Measurements from ENCODE around the gene SNX33. TPM values are rescaled to one million over a fixed set of nuclear protein-coding genes. Genes with fewer than 3 reads are reported as not detected.
A peak's percentile ranks its signal among the peaks of the same experiment; 100 is the strongest.

SNX33 gene
- total and polyA plus RNA-seq, 2 of the 13 experiments (the other 11 are each of a cell fraction or from before 2014, with no cell fraction given), result 11.0 to 11.6 TPM

DNA sequence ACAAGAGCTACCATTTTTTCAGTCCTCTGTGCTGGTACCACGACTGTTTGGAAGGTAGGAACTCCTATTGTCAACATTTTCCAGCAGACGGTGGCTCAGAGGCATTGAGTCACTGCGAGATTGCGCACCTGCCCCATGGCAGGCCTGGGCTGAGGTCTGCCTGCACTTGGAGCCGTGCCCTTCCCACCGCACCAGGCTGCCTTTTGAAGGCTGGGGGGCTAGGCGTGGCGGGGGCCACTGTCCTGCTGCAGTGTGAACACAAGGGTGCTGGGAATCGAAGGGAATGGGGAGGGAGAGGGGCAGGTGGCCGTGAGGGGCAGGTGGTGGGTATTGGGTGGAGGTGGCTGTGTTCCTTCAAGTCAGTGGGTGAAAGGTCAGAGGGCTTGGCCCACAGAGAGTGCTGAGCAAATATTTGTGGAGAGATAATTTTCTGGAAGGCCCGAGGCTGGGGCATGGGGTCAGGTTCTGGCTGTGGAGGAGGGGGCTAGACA is 16.3 kb downstream of the SNX33 start (continued):
- no peak for TF ChIP-seq SOX13 (IDR thresholded peaks at IDR 0.05)
- no peak for TF ChIP-seq SOX13 (CRISPR knock-in tag; conservative IDR thresholded peaks at IDR 0.05 in 1 of 2, IDR thresholded peaks at IDR 0.05 in 1 of 2)
- TF ChIP-seq KLF13 (CRISPR knock-in tag; IDR thresholded peaks at IDR 0.05), result no peak
- no peak for TF ChIP-seq ZNF644 (CRISPR knock-in tag; IDR thresholded peaks at IDR 0.05; ENCODE audit: low read depth)
- no peak for TF ChIP-seq ERF (CRISPR knock-in tag; IDR thresholded peaks at IDR 0.05)
- TF ChIP-seq, protein P1, sequence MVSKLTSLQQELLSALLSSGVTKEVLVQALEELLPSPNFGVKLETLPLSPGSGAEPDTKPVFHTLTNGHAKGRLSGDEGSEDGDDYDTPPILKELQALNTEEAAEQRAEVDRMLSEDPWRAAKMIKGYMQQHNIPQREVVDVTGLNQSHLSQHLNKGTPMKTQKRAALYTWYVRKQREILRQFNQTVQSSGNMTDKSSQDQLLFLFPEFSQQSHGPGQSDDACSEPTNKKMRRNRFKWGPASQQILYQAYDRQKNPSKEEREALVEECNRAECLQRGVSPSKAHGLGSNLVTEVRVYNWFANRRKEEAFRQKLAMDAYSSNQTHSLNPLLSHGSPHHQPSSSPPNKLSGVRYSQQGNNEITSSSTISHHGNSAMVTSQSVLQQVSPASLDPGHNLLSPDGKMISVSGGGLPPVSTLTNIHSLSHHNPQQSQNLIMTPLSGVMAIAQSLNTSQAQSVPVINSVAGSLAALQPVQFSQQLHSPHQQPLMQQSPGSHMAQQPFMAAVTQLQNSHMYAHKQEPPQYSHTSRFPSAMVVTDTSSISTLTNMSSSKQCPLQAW (CRISPR knock-in tag; IDR thresholded peaks at IDR 0.05), result no peak
- TF ChIP-seq, protein P2, sequence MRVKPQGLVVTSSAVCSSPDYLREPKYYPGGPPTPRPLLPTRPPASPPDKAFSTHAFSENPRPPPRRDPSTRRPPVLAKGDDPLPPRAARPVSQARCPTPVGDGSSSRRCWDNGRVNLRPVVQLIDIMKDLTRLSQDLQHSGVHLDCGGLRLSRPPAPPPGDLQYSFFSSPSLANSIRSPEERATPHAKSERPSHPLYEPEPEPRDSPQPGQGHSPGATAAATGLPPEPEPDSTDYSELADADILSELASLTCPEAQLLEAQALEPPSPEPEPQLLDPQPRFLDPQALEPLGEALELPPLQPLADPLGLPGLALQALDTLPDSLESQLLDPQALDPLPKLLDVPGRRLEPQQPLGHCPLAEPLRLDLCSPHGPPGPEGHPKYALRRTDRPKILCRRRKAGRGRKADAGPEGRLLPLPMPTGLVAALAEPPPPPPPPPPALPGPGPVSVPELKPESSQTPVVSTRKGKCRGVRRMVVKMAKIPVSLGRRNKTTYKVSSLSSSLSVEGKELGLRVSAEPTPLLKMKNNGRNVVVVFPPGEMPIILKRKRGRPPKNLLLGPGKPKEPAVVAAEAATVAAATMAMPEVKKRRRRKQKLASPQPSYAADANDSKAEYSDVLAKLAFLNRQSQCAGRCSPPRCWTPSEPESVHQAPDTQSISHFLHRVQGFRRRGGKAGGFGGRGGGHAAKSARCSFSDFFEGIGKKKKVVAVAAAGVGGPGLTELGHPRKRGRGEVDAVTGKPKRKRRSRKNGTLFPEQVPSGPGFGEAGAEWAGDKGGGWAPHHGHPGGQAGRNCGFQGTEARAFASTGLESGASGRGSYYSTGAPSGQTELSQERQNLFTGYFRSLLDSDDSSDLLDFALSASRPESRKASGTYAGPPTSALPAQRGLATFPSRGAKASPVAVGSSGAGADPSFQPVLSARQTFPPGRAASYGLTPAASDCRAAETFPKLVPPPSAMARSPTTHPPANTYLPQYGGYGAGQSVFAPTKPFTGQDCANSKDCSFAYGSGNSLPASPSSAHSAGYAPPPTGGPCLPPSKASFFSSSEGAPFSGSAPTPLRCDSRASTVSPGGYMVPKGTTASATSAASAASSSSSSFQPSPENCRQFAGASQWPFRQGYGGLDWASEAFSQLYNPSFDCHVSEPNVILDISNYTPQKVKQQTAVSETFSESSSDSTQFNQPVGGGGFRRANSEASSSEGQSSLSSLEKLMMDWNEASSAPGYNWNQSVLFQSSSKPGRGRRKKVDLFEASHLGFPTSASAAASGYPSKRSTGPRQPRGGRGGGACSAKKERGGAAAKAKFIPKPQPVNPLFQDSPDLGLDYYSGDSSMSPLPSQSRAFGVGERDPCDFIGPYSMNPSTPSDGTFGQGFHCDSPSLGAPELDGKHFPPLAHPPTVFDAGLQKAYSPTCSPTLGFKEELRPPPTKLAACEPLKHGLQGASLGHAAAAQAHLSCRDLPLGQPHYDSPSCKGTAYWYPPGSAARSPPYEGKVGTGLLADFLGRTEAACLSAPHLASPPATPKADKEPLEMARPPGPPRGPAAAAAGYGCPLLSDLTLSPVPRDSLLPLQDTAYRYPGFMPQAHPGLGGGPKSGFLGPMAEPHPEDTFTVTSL (CRISPR knock-in tag; IDR thresholded peaks at IDR 0.05; ENCODE audit: borderline replicate concordance), result no peak
- TF ChIP-seq, protein P3, sequence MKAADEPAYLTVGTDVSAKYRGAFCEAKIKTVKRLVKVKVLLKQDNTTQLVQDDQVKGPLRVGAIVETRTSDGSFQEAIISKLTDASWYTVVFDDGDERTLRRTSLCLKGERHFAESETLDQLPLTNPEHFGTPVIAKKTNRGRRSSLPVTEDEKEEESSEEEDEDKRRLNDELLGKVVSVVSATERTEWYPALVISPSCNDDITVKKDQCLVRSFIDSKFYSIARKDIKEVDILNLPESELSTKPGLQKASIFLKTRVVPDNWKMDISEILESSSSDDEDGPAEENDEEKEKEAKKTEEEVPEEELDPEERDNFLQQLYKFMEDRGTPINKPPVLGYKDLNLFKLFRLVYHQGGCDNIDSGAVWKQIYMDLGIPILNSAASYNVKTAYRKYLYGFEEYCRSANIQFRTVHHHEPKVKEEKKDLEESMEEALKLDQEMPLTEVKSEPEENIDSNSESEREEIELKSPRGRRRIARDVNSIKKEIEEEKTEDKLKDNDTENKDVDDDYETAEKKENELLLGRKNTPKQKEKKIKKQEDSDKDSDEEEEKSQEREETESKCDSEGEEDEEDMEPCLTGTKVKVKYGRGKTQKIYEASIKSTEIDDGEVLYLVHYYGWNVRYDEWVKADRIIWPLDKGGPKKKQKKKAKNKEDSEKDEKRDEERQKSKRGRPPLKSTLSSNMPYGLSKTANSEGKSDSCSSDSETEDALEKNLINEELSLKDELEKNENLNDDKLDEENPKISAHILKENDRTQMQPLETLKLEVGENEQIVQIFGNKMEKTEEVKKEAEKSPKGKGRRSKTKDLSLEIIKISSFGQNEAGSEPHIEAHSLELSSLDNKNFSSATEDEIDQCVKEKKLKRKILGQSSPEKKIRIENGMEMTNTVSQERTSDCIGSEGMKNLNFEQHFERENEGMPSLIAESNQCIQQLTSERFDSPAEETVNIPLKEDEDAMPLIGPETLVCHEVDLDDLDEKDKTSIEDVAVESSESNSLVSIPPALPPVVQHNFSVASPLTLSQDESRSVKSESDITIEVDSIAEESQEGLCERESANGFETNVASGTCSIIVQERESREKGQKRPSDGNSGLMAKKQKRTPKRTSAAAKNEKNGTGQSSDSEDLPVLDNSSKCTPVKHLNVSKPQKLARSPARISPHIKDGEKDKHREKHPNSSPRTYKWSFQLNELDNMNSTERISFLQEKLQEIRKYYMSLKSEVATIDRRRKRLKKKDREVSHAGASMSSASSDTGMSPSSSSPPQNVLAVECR (CRISPR knock-in tag; IDR thresholded peaks at IDR 0.05; ENCODE audit: borderline replicate concordance), result peak; percentile 27; the same call in 1 of the 2 replicates
- no peak for TF ChIP-seq ZNF260 (CRISPR knock-in tag; IDR thresholded peaks at IDR 0.05; ENCODE audit: borderline replicate concordance, low read depth)
- TF ChIP-seq, protein P4, sequence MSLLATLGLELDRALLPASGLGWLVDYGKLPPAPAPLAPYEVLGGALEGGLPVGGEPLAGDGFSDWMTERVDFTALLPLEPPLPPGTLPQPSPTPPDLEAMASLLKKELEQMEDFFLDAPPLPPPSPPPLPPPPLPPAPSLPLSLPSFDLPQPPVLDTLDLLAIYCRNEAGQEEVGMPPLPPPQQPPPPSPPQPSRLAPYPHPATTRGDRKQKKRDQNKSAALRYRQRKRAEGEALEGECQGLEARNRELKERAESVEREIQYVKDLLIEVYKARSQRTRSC (CRISPR knock-in tag; IDR thresholded peaks at IDR 0.05; ENCODE audit: low read depth), result no peak
- no peak for TF ChIP-seq ZNF777 (CRISPR knock-in tag; IDR thresholded peaks at IDR 0.05)
- no peak for TF ChIP-seq SMARCE1 (IDR thresholded peaks at IDR 0.05; ENCODE audit: borderline replicate concordance)
- TF ChIP-seq, protein P5, sequence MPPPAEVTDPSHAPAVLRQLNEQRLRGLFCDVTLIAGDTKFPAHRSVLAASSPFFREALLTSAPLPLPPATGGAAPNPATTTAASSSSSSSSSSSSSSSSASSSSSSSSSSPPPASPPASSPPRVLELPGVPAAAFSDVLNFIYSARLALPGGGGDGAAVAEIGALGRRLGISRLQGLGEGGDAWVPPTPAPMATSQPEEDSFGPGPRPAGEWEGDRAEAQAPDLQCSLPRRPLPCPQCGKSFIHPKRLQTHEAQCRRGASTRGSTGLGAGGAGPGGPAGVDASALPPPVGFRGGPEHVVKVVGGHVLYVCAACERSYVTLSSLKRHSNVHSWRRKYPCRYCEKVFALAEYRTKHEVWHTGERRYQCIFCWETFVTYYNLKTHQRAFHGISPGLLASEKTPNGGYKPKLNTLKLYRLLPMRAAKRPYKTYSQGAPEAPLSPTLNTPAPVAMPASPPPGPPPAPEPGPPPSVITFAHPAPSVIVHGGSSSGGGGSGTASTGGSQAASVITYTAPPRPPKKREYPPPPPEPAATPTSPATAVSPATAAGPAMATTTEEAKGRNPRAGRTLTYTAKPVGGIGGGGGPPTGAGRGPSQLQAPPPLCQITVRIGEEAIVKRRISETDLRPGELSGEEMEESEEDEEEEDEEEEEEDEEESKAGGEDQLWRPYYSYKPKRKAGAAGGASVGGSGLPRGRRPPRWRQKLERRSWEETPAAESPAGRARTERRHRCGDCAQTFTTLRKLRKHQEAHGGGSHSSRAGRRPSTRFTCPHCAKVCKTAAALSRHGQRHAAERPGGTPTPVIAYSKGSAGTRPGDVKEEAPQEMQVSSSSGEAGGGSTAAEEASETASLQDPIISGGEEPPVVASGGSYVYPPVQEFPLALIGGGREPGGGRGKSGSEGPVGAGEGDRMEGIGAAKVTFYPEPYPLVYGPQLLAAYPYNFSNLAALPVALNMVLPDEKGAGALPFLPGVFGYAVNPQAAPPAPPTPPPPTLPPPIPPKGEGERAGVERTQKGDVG (CRISPR knock-in tag; IDR thresholded peaks at IDR 0.05; ENCODE audit: borderline replicate concordance), result no peak
